ENCODE results near the gene TMEM253. TPM values are rescaled to one million over a fixed set of nuclear protein-coding genes. Genes with fewer than 3 reads are reported as not detected.

The TMEM253 gene
- total RNA-seq, 2 donors from 2014 or later = 0.40 to 0.49 TPM

- no peaks in the 10 kb centered on the region for H3K9me3 Mint-ChIP-seq
- H3K4me1 Mint-ChIP-seq = no peaks in the 10 kb centered on the region
- TF ChIP-seq CTCF (conservative IDR thresholded peaks at IDR 0.05) = no peak
- no peaks in the 10 kb centered on the region for H3K4me1 ChIP-seq (ENCODE audit: control insufficient read depth, insufficient read depth, low read length)
- H3K27me3 ChIP-seq (ENCODE audit: control insufficient read depth, insufficient read depth, low read length, poor library complexity, severe bottlenecking) = no peaks in the 10 kb centered on the region
- H3K4me3 Mint-ChIP-seq = no peak overlapping the region
- peaks cover 88% of the 10 kb centered on the region for H3K36me3 ChIP-seq (ENCODE audit: control insufficient read depth, insufficient read depth, low read length)
- 96 to 98% methylated on average over 4 of the region's 4 CpGs for WGBS, 2 experiments (ENCODE audit: insufficient coverage in 1 of 2, insufficient read length in 1 of 2)
- H3K36me3 Mint-ChIP-seq (ENCODE audit: low read depth) = peaks cover 75% of the 10 kb centered on the region
- H3K4me3 ChIP-seq (ENCODE audit: low read length) = no peak overlapping the region
- H3K27ac ChIP-seq (ENCODE audit: low read depth, low read length) = peak overlapping the region; percentile 78
- no peaks in the 10 kb centered on the region for H3K27me3 Mint-ChIP-seq (ENCODE audit: insufficient read depth)
- H3K9me3 ChIP-seq (ENCODE audit: control insufficient read depth, low read length) = no peaks in the 10 kb centered on the region
- H3K9ac ChIP-seq (ENCODE audit: extremely low read depth, low read length, poor library complexity, severe bottlenecking) = no peak overlapping the region
- no peak overlapping the region for H3K27ac Mint-ChIP-seq
- DNase-seq = no peak
Measured at GRCh38 chr14:21086908-21087293, 14.0 kb upstream of the TMEM253 start.

- no peak for TF ChIP-seq CTCF (conservative IDR thresholded peaks at IDR 0.05)
- H3K4me1 Mint-ChIP-seq = no peaks in the 10 kb centered on the region
- no peaks in the 10 kb centered on the region for H3K9me3 Mint-ChIP-seq
- Histone ChIP-seq H3K4me3 (ENCODE audit: low read length) (no peak overlapping the region), H3K9me3 (ENCODE audit: control insufficient read depth, low read length) (no peaks in the 10 kb centered on the region), H3K36me3 (ENCODE audit: control insufficient read depth, insufficient read depth, low read length) (peaks cover 87% of the 10 kb centered on the region), H3K4me1 (ENCODE audit: control insufficient read depth, insufficient read depth, low read length) (no peaks in the 10 kb centered on the region), H3K27me3 (ENCODE audit: control insufficient read depth, insufficient read depth, low read length, poor library complexity, severe bottlenecking) (no peaks in the 10 kb centered on the region), H3K27ac (ENCODE audit: low read depth, low read length) (peak overlapping the region; percentile 78), H3K9ac (ENCODE audit: extremely low read depth, low read length, poor library complexity, severe bottlenecking) (no peak overlapping the region)
- peak; percentile 84 for DNase-seq
- H3K27me3 Mint-ChIP-seq (ENCODE audit: insufficient read depth) = no peaks in the 10 kb centered on the region
- no peak overlapping the region for H3K4me3 Mint-ChIP-seq
- peaks cover 71% of the 10 kb centered on the region for H3K36me3 Mint-ChIP-seq (ENCODE audit: low read depth)
- no peak overlapping the region for H3K27ac Mint-ChIP-seq
- WGBS, 2 experiments (ENCODE audit: insufficient coverage in 1 of 2, insufficient read length in 1 of 2) = 69 to 83% methylated on average over 12 to 19 of the region's 19 CpGs
Measured at GRCh38 chr14:21087294-21088091, 13.4 kb upstream of the TMEM253 start.

GRCh38 chr14:21088687-21089086, 12.2 kb upstream of the TMEM253 start:
- H3K27ac ChIP-seq (ENCODE audit: low read depth, low read length) = no peak overlapping the region
- no peak overlapping the region for H3K4me3 ChIP-seq (ENCODE audit: low read length)
- Mint-ChIP-seq H3K27ac (no peak overlapping the region), H3K4me1 (peaks cover 10% of the 10 kb centered on the region), H3K9me3 (no peaks in the 10 kb centered on the region), H3K4me3 (no peak overlapping the region), H3K27me3 (ENCODE audit: insufficient read depth) (peaks cover 8% of the 10 kb centered on the region), H3K36me3 (ENCODE audit: low read depth) (peaks cover 71% of the 10 kb centered on the region)
- H3K4me1 ChIP-seq (ENCODE audit: control insufficient read depth, insufficient read depth, low read length) = peaks cover 10% of the 10 kb centered on the region
- 96 to 100% methylated on average over 1 to 4 of the region's 4 CpGs for WGBS, 2 experiments (ENCODE audit: insufficient coverage in 1 of 2, insufficient read length in 1 of 2)
- peaks cover 86% of the 10 kb centered on the region for H3K36me3 ChIP-seq (ENCODE audit: control insufficient read depth, insufficient read depth, low read length)
- no peak for TF ChIP-seq CTCF (conservative IDR thresholded peaks at IDR 0.05)
- H3K9ac ChIP-seq (ENCODE audit: extremely low read depth, low read length, poor library complexity, severe bottlenecking) = no peak overlapping the region
- no peaks in the 10 kb centered on the region for H3K9me3 ChIP-seq (ENCODE audit: control insufficient read depth, low read length)
- H3K27me3 ChIP-seq (ENCODE audit: control insufficient read depth, insufficient read depth, low read length, poor library complexity, severe bottlenecking) = no peaks in the 10 kb centered on the region
- no peak for DNase-seq

Data from endodermal cell (in vitro differentiated cells).